ENCODE data around the gene GIMAP6.
A peak's percentile ranks its signal among the peaks of the same experiment; 100 is the strongest.
"Not testable (repeated sequence)": the region's sequence is repeated elsewhere in the genome, so short reads cannot be mapped to it uniquely, and the experiment has no call there.

GIMAP6 gene

DNA sequence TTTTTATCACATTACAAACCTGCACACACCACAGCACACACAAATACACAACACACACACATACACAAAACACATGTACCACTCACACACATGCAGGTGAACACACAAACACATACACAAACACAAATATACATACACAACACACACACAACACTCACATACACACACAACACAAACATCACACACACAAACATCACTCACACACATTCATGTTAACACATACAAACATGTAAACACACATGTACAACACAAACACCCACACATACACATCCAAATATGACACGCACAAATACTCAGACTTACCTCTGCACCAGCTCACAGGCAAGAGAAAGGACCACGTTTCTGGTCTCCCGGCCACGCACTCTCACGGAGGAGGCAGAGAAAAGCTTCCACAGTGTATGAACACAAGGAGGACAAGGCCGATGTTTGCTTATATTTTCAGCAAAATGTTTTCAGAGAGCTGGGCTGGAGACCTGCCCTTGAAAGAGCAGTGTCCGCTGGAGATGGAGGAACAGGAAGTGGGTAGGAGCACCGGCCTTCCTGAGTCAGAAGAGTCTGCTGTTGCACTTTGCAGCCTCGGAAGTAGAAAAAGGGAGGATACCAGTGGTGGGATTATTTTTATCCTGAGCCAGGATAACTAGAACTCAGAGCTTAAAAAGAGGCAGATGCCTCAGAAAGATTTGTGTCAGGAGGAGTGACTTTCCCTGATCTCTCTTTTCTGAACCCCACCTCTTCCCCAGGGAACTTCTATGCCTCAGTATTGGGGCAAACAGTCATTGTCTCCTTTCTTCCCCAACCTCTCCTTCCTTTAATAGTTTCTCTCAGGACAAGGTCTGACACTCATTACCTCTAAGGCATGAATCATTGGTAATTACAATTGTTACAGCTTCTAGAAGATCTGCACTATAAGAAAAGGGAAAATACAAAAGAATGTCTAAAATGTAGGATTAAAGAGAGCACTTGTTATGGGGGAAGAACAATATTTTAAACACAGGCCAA lies at the start of gene GIMAP6:
TSS of gene GIMAP6 (minus strand) at position 520 of the 999 bp plus-strand sequence. CDS start 2,243 bp downstream, outside the sequence.
- peak in 1 of 56 donors; percentile 2 for DNase-seq

GRCh38 chr7:150680364-150680763 lies 48.2 kb upstream of the GIMAP6 start:
- not testable (repeated sequence) for DNase-seq

- DNase-seq, result not testable (repeated sequence)
These were observed 46.4 kb upstream of the GIMAP6 start for GRCh38 chr7:150678601-150679000.

DNA sequence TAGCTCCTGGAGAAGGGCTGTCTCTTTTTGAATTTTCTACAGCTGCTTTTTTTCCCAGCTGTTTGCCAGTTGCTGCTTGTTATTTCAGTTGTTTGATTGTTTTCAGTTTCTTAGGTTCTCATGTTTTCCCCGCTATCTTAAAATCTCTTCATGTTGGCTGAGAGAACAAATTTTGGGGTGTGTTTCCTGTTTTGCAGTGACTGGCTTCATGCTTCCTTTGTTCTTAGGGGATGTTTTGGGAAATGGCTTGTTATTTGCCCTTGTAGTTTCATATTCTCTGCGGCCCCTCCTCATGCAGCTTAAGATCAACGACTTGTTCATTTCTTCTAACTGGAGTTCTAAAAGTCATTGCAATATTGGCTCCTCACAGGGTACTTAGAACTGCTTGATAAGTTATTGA lies 44.7 kb upstream of the GIMAP6 start:
- not testable (repeated sequence) for DNase-seq

DNA sequence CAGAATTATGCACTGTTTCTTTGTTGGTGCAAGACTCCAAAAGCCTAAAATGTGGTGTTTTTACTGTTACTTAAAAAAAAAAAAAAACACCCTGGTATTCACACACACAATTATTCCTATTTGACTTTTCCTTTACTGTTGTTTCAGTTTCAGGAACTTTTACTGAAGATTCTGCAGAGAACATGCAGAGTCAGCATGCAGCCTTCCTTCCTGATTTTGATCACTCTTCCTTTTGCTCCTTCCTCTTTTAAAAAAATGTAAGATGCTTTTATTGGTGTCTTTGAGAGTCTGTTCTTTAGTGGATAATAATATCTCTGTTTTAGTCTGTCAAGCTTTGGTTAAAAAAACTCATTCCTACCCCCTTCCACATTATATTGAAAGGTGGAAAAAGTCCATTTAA lies 44.1 kb upstream of the GIMAP6 start:
- not testable (repeated sequence) for DNase-seq

DNA sequence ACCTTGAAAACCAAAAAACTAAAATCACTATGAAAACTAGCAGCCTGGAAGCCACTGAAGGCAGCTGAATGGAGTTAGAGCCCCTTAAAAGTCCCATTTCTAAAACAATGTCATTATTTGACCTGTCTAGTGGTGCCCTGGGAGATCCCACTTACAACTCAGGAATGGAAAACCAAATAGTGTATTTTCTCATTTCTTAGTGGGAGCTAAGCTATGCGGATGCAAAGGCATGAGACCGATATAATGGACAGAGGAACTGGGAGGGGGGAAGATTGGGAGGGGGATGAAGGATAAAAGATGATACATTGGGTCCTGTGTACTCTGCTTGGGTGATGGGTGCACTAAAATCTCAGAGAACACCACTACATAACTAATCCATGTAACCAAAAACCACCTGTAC lies 43.5 kb upstream of the GIMAP6 start:
- no peak for DNase-seq

DNA sequence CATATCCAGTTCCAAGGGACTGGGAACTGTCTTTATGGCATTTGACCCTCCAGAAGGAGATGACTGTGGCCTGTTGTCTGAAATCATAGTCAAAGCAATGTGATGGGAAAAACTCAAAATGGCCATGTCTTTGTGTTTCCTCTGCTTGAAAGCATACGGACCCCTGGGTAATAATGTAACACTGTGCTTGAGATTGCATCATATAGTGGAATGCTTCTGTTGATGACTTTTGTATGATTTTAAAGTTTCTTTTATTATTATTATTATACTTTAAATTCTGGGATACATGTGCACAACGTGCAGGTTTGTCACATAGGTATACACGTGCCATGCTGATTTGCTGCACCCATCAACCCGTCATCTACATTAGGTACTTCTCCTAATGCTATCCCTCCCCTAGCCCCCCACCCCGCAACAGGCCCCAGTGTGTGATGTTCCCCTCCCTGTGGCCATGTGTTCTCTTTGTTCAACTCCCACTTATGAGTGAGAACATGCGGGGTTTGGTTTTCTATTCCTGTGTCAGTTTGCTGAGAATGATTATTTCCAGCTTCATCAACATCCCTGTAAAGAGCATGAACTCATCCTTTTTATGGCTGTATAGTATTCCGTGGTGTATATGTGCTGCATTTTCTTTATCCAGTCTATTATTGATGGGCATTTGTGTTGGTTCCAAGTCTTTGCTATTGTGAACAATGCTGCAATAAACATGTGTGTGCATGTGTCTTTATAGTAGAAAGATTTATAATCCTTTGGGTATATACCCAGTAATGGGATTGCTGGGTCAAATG lies 39.8 kb upstream of the GIMAP6 start:
- not testable (repeated sequence) for DNase-seq

DNA sequence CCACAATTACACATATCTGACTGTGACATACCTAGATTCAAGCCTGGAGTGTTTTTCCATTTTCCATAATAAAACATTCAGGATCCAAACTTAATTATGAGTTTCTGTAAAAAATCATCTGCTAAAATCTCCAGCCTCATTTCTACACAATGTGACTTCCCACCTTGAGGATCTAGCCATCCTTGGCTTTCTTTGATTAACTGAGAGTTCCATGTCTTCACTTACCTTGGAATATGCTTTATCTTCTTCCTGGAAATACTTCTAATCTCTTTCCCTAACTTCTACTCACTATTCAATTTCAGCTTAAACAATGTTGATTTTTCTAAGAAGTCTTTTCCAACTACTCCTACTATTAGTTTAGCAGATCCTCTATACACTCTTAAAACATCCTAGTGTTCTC lies 36.8 kb upstream of the GIMAP6 start:
- DNase-seq, result no peak

GRCh38 chr7:150668472-150668911 lies 36.3 kb upstream of the GIMAP6 start:
- no peak for DNase-seq

DNA sequence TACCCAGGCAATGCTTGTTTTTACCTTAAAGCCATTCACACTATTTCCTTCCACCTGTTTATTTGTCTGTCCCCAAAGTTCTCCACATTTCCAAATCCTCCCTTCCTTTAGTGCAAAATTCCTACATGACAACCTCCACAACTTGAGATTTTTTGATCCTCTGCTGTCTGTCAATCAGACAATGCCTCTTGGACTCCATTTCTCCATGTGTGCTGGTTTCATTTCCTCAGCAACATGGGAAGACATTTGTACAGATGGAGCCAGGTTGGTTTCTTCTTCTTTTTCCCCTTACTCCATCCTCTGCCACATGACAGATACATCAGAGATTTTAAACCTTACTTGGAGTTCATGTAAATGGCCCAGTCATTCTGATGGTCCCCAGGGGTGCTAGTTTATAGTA lies 34.2 kb upstream of the GIMAP6 start:
- no peak for DNase-seq

- no peak for DNase-seq
These were observed 33.7 kb upstream of the GIMAP6 start for GRCh38 chr7:150665896-150666295.

DNA sequence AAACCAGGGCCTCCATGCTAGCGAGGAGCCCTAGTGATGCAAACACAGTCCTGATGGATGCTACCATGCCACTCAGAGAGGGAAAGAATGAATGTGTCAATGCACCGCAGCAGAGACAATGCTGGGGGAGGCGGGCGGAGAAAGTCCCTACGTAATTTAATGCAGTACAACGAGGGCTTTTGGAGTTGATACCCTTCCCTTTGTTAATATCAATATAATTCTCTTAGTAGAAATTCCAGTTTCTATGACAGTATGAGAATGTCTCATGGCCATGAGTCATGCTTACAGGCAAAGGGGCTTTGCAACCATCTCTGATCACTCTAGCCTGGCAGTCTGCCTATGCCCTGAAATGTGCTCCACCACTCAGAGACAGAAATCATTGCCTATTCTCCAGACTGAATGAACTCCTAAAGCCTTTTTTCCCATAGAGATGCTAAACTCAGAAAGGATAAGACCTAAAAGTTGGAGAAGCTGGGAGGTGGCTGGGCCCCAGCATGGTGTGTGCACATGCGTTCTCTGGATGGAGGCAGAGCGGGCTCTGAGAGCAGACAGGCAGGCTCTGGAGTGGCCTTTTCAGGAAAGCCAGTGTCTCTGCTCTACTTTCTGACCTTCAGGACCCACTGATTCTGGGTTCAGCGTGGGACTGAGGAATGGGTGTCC lies 33.0 kb upstream of the GIMAP6 start:
- DNase-seq, result no peak

- DNase-seq, result no peak
These were observed 31.8 kb upstream of the GIMAP6 start for GRCh38 chr7:150663802-150664494.

DNA sequence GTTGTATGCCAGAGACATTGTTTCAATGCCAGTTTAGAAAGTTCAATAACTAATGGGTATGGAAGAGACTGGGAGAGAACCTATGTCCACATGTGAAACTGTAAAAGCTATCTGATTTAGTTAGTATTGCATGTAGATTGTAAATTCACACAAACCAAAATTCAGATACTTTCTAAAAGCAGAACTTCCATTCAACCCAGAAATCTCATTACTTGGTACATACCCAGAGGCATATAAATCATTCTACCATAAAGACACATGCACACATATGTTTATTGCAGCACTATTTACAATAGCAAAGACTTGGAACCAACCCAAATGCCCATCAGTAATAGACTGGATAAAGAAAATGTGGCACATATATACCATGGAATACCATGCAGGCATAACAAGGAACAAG lies 30.6 kb upstream of the GIMAP6 start:
- not testable (repeated sequence) for DNase-seq

- DNase-seq, result no peak
These were observed 28.9 kb upstream of the GIMAP6 start for GRCh38 chr7:150660939-150661613.

DNA sequence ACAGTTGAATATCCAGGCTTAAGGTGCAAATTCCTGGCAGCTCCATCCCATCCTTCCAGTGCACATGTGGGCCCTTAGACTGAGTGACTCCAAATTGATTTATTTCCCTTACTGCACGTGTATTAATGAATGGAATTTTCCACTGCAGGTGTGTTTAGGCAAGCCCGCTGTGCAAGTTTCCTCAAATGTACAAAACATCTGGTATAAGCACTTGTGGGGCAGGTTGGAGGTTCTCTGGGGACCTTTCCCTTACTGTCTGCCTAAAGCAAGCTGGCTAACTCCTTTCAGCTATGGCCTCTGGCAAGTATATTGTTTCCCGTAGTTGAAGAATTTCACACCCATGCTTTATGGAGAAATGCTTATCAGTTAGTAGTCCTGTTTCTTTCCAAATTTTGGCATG lies 25.3 kb upstream of the GIMAP6 start:
- DNase-seq, result no peak

DNA sequence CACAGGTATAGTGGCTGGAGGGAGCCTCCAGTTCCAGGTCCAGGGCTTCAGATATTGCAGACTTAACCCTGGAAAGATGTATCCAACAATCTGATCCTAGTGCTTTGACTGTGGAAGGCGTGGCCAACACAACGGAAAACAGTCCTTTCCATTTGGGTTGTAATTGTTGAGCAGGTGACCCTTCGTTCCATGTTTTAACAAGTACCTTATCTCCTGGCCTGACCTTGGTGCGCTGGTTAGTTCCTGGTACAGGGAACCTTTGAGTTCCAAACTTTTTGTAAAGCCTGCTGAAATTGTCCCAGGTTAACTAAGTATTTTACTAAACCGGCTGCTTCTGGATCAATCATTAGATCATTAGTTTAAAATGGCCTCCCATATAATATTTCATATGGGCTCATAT lies 23.9 kb upstream of the GIMAP6 start:
- DNase-seq, result no peak

GRCh38 chr7:150654692-150655091 lies 22.5 kb upstream of the GIMAP6 start:
- no peak for DNase-seq

DNA sequence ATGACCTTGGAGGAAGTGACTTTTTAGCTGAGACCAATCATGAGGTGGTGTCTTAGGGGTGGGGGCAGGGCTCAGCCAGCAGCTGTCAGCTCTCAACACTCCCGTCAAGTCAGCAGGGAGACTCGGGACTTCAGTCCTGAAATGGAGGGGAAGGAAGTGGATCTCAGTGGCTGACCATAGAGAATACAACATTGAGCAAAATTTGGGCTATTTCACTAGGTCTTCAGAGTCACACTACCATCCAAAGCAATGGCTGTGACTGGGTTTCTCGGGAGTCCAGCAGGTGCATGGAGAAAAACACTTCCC lies 16.8 kb upstream of the GIMAP6 start:
- no peak for DNase-seq

GRCh38 chr7:150648353-150649079 lies 16.3 kb upstream of the GIMAP6 start:
- peak in 1 of 56 donors; percentile 13 for DNase-seq
